ENCODE measurements around the gene NTM.

The NTM gene

DNA sequence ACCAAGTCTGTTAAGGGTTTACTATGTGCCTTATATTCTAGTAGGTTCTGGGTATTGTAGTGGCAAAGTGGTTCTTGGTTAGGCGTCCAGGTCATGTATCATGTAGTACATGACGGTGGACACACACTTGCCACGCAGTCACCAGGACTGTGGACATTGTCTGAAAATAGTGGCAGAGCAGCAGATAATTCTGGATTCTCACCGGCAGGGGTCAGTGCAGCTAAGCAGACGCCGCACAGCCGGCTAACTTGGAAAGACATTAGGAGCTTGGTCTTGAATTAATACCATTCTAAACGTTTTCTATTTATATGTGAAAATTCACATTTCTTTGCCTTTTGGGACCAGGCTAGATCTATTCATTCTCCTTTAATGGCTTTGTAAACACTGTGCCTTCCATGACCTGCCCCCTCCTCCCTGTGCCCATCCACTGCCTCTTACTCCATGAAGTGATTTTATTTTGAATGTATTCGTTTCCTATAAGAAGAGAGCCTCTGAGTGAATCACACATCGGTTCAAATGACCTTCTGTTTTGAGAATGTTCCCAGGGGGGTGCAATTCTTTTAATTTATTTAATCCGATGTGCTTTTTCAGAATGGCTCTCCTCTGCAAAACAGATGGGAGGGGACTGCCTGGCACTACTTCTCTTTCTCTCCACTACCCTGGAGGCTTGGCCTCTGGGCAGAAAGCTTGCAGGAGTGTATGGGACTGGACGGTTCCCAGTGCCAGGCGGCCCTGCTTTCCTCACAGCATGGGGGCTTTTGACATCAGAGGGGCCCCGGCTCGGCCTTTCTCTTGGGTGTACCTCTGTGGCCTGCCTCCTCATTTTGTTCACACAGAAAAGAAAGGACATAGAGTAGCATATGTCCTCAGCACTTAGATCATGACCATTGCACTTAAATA is 378.0 kb downstream of the NTM start:
- DNase-seq = peak; percentile 33 to 35

DNA sequence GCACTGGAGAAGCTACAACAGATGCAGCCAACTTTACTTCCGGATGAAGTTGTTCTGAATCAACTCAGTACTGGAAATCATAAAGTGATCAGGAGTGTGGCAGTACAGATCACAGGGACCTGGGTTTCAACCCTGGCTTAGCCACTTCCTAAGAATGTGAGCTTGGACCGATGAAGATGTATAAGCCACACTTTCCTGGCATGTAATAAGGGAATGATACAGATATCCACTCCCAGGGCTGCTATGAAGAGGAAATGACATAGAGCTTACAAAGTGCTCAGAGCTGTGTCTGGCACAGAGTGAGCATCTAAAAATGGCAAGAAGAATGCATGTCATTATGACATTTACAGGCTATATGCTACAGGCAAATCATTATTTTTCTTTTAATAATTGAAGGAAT is 378.7 kb downstream of the NTM start:
- no peak for DNase-seq

DNA sequence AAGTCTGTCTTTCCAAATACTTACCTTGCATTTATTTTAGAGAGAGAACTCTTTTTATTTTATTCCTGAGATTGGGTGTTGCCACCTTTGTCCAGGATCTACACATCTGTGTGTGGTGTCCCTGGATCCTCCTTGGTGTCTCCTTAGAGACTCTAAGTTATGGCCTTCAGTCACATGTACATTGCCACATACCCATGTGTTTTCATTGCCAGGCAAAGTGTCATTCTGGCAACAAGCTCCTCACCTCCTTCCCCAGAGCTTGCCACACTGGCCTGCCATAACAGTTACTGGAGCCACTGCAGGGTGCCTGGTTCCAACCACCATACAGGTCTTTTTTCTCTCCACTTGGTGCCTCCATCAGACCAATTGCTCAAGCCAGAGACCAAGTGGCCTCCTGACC is 379.7 kb downstream of the NTM start:
- no peak for DNase-seq

DNA sequence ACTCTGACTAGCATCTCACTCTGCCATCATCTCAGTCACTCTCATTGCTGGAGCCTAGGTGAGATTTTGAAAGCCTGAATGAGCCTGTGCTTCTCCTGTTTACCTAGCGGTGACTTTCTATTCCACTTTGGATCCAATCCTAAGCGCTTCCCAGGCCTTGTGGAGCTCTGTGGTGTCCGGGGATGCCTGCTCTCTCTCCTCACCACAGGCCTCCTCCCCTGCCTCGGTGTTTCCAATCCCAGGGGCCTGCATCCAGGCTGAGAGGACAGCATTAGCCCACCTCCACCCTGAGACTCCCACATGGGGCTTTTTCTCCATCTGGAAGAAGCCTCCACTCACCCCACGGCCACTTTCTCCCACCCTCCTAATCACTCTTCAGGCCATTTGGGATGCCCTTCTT is 380.3 kb downstream of the NTM start:
- DNase-seq = no peak

DNA sequence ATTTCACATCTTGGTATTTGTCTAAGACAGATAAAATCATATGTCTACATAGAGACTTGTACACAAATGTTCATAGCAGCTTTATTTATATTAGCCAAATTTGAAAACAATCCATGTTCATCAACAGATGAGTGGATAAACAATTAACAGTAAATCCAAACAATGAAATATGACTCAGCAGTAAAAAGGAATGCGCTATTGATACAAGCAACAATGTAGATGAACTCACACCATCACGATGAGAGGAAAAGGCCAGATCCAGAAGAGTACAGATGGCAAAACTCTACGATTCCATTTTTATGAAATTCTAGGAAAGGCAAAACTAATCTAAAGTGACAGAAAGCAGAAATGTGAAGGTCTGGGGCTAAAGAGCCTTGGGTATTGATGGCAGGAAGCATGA is 384.3 kb downstream of the NTM start:
- no peak for DNase-seq

DNA sequence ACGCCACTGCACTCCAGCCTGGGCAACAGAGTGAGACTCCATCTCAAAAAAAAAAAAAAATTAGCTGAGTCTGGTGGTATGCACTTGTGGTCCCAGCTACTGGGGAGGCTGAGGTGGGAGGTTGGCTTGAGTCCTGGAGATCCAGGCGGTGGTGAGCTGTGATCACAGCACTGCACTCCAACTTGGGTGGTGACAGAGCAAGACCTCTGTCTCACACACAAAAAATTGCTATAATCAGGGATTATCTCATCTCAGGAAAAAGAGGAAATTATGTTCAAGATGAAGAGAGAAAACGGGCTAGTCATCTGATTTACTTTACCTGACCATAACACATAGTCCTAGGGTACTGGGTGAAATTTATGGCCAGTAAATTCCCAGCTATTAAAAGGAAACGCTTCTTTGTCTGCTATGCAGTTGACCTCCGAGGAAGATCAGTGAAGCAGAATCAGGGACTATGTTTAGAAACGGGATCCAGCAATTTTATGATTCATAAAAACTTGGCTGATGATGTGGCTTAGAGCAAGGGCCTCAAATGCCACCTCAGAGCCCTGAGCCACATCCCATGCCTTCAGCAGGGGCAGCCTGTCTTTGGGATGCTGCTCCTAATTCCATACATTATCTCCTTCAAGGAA is 386.2 kb downstream of the NTM start:
- DNase-seq = no peak

DNA sequence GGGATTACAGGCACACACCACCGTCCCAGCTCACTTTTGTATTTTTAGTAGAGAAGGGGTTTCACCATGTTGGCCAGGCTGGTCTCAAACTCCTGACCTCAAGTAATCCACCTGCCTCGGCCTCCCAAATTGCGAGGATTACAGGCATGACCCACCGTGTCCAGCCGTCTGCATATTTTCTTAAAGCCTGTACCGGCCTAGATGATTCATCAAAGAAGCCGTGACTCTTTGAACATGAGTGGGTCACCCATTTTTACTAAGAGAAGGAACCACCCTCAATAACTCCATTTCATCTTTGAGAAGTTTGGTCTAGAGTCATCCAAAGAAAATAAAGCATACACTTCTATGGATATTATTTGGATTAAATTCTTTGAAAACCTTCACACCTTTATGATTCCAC is 388.3 kb downstream of the NTM start:
- DNase-seq = no peak

DNA sequence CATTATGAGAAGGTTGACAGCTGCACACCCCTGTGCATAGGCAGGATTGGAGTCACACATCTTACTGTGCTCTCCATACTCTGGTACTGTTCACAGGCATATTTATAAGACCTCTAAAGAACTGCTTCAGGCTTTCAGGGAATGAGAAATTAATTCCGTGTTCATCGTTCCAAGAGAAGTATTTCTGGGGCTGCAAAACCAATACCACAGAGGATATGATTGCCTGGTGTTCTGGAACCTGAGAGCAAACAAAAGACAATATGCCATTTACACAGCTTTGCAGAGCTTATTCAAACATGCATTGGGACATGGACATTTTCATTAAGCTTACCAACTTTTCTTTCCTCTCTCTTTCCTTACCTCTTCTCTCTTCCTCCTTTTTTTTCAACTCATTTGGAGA is 388.7 kb downstream of the NTM start:
- no peak for DNase-seq

DNA sequence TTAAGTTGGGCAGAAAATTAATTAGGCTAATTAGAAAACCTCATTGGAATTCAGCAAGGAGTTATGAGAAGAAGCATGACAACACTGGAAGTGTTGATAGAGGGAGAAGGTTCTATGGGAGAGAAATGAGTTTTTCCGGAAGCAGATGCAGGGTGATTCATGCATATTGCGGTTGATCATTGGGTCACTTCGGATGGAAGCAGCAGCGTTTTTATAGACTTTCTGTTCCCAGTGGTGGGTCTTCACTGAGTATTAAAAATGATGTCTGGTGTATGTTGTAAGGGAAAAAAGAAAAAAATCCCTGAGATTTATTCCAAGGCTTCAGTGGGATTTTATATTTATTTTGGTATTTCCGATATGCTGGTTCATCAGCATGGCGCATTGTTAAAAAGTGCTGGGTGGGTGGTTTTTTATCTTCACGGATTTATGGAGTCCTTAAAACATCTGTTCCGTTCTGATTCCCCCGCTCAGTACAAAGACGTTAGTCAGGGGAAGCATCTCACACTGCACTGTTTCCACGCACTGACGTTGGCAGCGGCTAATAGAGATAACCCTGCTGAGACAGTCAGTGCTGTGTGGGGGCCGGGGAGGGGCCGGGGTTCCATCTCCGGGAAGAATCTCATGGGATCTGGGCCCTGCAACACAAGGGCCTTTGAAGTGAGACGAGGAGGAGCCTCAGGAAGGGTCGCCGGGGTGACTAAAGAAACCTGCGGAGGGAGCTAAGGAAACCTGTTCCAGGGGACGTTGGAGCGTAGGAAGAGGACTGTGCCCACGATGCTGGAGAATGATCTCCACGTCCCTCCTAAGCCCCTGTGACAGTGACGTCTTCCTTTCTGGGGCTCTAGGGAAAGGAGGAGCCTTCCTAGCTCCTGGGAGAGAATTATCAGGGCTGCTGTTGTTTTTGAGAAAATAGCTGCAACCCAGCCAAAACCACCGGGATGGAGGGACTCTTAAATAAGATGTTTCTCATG is 390.0 kb downstream of the NTM start:
- DNase-seq = no peak

DNA sequence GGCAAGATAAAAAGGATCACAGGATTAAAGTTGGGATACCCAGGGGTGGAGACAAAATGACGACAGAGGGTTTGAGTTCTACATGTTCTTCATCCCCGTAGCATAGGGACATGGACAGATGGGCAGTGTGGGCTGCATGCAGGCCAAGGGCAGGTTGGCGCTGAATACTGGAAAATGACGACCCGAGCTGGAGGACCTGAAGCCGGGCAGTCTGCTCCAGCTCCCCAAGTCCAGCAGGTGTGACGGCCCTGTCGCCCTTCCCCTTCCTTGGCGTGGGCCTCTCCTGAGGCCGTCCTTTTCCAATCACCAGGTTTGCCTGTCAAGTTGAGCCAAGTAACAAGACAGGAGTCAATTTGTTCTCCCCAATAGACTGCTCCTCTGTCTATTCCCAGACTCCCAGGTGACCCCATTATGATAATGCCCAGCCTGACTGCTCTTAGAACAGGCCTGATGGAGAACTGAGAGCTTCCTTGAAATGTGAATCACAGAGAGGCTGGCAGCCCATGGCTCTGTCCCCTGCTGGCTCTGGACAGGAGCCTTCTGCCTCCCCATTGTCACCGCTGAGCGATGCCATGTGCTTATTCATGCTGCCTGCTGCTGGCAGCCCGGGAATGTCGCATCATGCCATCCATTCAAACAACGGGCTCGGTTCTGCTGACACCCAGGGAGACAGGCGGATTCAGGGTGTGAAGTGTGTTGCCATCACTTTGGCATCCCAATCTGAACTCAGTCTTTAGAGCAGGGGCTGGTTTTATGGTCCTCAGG is 392.1 kb downstream of the NTM start:
- no peak for DNase-seq

DNA sequence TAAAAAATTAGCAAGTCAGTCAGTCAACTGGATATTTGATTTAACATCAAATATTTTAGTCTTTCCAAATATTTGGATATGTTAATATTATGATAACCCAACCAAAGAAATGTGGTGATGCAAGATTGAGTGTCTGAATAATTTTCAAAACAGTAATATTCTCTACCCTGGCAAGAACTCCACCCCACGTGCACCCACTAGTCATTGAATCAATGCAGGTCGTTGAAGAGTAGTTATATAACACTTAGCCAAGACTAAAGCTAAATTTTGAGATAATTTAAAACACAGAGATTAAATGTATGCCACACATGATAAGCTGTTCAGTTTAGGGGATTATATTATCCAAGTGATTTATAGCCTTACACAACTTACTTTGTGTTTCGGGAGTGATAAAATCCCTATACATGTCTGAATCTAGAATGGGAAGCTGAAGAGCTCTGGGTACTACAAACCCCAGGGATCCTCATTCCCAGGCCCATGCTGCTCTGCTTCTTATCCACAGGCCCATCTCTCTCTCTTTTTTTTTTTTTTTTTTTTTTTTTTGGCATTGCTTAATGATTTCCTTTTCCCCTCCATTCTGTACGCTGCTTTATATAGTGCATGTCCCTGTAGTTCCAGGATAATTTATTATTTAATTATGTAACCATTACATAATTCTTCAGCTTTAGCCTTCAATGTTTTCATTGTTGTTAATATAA is 392.9 kb downstream of the NTM start:
- DNase-seq = no peak

DNA sequence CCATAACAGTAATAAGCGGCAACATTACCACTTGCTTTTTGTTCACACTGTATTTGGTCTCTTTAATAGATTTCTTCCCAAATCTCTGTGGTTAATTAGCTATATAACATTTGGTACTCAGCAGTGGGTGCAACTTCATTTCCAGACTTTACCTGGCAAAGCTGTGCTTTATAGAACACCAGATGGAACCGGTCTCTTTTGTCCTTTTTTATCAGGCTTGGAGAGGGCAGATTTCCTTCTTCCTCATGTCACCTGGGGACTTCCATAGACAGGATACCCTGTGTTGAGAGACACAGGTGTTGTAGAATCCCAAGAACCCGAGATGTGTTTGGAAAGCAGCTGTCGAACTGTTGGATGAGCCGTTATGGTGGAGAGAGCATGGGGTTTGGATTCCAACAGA is 393.7 kb downstream of the NTM start:
- DNase-seq = no peak

DNA sequence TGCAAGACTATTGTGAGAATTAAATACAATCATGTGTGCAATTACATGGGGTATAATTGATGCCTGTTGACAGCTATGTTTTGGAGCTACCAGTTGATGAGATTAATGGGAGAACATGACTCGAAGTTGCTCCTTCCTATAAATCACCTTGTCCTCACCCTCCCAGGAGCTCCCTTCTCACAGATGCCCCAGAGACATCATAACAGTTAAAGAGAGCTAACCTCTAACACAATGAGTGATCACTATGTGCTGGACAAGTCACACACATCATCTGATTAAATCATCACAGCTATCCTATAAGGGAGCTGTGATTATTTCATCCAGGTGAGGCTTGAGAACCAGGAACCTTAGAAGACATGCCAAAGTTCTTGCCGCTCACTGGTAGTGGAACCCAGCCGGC is 394.2 kb downstream of the NTM start:
- DNase-seq = no peak

DNA sequence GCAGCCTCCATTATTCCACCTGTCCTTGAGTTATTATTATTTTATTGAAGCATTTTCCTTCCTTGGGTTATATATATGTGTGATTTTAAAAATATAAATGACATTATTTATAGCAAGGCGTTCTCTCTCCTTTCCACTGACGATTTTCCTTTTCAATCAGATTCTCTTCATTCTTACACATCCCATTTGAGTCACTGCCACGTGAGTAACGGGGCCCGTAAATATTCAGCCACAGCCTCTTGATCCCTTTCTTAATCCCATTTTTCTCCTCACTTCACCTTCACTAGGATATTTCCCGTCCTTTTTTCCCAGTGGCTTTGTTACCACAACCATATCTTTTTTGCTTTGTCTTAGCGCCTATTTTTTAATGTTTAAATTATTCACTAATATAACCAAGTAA is 396.2 kb downstream of the NTM start:
- DNase-seq = no peak

DNA sequence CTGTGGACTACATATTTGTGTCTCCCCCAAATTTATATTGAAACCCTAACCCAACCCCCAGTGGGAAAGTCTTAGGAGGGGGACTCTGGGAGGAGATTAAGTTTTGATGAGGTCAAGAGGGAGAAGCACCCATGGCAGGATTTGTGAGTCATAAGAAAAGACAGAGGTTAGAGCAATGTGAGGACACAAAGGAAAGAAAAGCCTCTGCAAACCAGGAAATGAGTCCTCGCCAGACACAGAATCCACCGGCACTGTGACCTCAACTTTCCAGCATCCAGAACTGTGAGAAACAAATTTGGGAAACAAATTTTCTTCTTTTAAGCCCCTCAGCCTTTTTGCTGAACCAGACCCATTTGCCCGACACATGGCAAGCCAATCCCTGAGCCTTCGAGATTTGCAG is 397.0 kb downstream of the NTM start:
- DNase-seq = no peak

DNA sequence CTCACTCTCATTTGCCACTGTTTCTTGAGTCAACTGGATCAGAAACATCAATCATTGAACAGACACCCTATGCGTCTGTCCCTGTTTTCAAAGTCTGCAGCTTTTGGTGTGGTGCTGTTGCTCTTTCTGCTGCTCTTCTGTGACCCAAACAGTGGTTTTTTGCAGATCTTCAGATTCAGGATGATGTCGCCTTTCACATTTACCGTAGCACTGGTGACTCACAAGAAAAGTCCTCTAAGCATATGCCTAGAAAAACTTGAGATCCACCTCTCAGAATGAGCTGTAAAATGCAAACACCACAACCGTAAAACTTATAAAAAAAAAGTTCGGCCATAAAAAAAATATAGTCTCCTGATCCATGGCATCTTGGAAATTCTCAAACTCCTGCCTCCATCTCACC is 400.4 kb downstream of the NTM start:
- DNase-seq = no peak

DNA sequence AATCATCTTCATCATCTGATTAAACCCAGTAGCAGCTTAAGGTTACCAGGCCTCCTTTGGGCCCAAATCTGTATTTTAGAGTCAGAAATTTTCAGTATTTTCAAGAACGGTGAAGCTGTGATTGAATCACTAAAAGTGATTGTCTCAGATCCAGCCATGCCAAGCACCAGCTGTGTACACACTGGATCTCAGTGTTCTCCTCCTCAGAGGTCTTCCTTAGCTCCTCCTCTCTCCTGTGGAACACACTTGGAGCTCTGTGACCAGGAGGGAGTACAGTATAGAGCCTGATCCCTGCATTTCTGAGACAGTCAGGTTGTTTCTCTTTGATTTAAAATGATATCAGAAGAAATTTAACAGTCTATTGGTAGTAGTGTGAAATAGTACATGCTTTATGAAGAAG is 401.1 kb downstream of the NTM start:
- DNase-seq = no peak

DNA sequence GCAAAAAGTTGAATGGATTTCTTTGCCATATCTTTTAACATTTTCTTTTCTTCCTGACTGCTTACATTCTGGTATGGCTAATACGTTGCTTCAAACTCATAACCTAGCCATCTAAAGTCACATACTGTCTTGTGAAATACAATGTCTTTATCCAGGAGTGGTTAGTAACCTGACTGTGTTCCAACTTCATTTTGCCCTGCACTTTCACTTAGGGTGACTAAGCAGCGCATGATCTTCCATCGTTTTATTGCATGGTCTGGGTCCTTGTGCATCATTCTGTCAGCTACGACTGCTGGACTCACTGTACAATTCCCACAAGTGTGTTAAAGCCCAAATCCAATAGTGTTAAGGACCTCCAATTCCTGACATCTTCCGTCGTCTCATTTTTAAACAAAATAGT is 403.2 kb downstream of the NTM start:
- no peak for DNase-seq

DNA sequence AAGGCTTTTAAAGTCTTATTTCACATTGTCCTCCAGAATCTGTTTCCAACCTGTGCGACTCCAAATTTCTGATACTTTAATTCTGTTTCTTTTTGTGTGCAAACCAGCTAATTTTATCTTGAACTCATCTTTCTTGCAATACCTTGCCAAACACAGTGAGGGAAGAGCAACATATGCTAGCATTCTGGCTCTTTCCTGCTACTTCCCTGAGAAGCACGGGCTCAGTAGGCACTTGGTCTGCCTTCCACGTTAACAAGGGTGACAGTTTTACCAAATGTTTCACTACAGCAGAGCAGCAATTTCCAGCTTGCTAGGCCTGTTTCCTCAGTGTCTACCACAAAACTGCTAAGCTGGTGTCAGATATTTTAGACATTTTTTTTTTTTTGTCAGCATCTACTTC is 405.8 kb downstream of the NTM start:
- DNase-seq = no peak

DNA sequence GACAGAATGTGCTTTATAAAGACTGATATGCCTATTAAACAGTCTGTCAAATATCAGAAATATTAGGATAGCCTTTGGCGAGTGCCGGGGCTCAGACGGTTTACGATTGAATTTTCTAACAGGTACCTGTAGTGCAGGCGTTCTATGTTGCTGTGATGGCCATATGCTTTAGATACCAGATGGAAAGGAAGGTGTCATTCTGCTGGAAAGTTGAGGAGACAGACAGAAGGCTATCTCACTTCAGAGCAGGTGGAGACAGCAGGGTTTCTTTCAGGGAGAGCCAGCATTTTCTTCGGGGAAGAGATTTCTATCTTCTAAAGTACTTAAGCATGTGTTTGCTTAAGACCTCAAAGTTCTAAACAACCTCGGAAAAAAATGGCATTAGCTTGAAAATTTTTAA is 415.4 kb downstream of the NTM start:
- DNase-seq = no peak

DNA sequence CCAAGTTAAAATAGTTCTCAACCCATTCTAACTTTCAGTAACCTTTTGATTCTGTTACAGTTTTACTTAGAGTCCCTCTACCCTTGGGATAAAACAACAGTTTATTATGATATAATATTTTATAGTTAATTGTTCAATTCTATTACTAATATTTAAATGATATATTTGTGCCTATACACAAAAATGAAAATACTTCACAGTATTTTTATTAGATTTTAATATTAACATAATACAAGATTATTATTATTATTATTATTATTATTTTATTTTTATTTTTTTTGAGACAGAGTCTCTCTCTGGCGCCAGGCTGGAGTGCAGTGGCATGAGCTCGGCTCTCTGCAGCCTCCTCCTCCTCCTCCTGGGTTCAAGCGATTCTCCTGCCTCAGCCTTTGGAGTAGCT is 416.7 kb downstream of the NTM start:
- no peak for DNase-seq

DNA sequence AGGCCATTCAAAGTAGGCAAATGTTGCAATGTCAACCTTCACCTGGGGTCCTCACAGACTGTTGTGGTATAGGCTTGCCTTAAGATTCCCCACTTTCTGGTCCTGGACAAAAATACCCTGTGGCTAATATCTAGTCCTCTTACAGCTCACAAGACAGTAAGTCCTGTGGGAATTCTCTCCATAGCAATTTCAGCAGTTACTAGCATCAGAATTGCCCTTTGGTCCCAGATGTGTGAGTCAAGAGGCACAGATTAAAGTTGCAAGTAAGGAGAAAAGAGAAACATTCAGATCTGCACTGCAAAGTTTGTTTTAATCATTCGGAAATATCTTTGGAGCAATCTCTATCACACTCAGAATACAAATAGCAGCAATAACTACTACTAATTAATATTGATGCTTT is 420.2 kb downstream of the NTM start:
- DNase-seq = no peak

All from AML-193 (cell line).